Sciatic nerve (tissue), 2 donors: ENCODE data around the gene SEMA6B. TPM values are rescaled to one million over a fixed set of nuclear protein-coding genes. Genes with fewer than 3 reads are reported as not detected.
A peak's percentile ranks its signal among the peaks of the same experiment; 100 is the strongest.
"Not testable (repeated sequence)": the region's sequence is repeated elsewhere in the genome, so short reads cannot be mapped to it uniquely, and the experiment has no call there.

ENCODE experiments used
- ATAC-seq: fragments of 200-7000 bp; cut with Tn5 transposase; one replicate; pipeline ENCODE4 v1.9.1; 2020; ENCODE audit warnings: mild to moderate bottlenecking, moderate library complexity
- DNase-seq: peaks from one replicate; pipeline ENCODE4 v3.0.0-alpha.2; 2020; ENCODE audit warnings: low spot score
- intact Hi-C: fragments of 100-400 bp; cut with DNase I; formaldehyde crosslinking; loops from one replicate; pipeline ENCODE4 v1.14.2; 2022
- total RNA-seq: library from RNA; stranded (reverse); fragmentation: NEBNext Ultra II Directional; extraction: Animal tissue kit (Norgen Biotek cat#: 25700); gene quantifications from one replicate; pipeline ENCODE4 v1.2.1, GENCODE V29; 2021
- donor health status: DM: no; HTN: no; CAD: no.
- donor health status: DM: no; HTN: no; CAD: no.

The SEMA6B gene
- total RNA-seq, 1 donor from 2014 or later = 28.2 TPM

GRCh38 chr19:4577020-4577782, 17.7 kb upstream of the SEMA6B start:
- intact Hi-C loops = no loop called here
- no peak for DNase-seq
- no peak for ATAC-seq

DNA sequence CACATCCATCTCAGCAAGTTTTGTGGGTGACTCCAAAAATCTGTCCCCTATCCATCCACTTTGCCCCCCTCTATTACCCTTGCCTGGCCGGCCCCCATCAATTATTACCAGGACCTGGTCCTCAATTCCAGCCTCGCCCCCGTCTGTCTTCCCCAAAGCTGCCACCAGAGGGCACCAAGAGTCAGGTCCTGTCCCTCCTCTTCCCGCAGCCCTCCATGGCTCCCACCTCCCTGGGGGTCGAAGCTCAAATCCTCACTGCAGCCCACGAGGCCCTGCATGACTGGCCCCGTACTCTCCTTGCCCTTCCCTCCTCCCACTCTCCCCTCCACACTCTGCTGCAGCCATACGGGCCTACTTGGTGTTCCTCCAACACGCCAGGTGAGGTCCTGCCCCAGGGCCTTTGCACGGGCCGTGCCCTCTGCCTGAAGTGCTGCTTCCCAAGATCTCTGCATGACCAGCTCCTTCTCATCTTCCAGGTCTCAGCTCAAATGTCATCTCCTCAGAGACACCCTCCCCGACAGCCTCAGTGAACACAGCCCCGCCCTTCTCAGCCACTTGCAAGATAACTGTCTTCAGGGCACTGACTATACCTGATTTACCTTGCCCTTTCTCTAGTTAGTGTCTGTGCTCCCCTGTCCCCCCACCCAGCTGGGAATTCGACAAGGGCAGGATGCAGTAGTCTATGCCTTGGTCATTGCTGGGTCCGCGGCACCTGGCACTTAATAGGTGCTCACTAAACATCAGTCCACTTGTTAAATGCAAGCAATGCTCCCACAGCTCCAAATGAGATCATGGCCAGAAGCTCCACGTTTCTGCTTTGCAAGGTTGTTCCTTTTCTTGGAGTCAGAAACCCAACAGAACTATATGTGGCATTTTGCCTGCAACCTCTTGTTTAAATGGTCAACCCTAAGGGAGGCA, 16.8 kb upstream of the SEMA6B start:
- peak; percentile 84 for DNase-seq
- intact Hi-C loops = no loop called here
- peak; percentile 60 for ATAC-seq

DNA sequence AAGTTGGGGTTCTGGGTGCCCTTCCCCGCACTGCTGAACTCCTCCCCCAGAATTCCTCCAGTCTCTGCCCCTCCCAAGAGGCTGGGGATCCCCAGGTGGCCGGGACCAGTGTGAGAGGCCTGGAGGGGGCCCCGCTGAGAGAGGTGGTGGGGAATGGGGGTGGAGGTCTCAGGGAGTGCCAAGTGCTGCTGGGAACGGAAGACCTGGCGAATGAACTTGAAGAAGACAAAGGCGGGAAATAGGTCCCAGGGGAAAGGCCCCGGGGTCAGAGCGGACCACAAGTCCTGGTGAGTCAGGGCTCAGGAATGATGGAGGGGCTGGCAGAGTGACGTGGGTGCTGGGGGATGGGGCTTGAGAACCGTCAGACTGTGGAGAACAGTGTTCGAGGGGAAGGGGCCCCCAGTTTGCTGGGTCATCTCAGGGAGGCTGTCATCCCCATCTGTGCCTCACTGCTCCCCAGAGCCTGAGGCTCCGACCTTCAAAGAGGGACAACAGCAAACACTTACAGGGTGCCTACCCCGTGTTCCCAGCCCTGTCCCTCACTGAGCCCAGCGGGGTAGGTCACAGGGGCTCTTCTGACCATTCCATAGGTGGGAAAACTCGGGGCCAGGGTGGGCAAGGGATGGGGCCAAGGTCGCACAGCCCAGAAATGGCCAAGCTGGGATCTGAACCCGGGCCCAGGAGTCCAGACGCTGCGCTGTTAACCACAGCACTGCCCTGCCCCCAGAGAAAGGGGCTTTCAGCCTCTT, 16.0 kb upstream of the SEMA6B start:
- DNase-seq = peak; percentile 81
- peak; percentile 81 for ATAC-seq
- intact Hi-C loops = no loop called here

- DNase-seq = no peak
- intact Hi-C loops = no loop called here
- no peak for ATAC-seq
Measured at GRCh38 chr19:4573682-4574081, 14.2 kb upstream of the SEMA6B start.

- ATAC-seq = no peak
- intact Hi-C loops = no loop called here
- DNase-seq = no peak
Measured at GRCh38 chr19:4571305-4571917, 11.9 kb upstream of the SEMA6B start.

DNA sequence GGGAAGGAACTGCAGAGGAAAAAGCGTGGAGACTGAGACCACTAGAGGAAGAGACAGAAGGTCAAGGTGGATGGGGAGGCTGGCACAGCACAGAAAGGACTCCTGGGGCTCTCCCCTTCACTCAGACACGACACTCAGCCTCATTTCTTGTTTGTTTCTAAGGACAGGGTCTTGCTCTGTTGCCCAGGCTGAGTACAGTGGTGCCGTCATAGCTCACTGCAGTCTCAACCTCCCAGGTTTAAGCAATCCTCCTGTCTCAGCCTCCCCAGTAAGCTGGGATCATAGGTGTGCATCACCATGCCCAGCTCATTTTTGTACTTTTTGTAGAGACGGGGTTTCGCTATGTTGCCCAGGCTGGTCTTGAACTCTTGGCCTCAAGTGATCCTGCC, 11.4 kb upstream of the SEMA6B start:
- DNase-seq (no peak), ATAC-seq (no peak)
- intact Hi-C loops = no loop called here

- no peak for ATAC-seq
- intact Hi-C loops = no loop called here
- no peak for DNase-seq
Measured at GRCh38 chr19:4570402-4570801, 10.9 kb upstream of the SEMA6B start.

DNA sequence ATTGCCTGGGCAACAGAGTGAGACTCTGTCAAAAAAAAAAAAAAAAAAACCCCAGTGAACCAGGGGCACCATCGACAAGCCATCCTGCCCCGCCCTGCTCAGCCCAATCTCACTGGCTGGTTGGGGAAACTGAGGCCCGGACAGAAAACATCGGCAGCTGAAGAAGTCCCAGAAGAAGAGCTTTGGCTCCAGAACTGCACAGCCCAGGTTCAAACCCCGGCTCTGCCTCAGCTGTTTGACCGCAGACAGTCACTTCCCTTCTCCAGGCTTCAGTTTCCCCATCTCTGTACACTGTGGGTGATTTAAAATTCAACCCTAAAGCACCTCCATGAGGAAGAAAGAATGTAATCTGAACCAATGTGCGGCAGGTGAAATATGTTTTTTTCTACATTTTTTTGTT, 9.4 kb upstream of the SEMA6B start:
- intact Hi-C loops = no loop called here
- DNase-seq (no peak), ATAC-seq (no peak)

GRCh38 chr19:4567584-4568071, 8.1 kb upstream of the SEMA6B start:
- DNase-seq = peak; percentile 84
- peak; percentile 84 for ATAC-seq
- intact Hi-C loops = no loop called here

DNA sequence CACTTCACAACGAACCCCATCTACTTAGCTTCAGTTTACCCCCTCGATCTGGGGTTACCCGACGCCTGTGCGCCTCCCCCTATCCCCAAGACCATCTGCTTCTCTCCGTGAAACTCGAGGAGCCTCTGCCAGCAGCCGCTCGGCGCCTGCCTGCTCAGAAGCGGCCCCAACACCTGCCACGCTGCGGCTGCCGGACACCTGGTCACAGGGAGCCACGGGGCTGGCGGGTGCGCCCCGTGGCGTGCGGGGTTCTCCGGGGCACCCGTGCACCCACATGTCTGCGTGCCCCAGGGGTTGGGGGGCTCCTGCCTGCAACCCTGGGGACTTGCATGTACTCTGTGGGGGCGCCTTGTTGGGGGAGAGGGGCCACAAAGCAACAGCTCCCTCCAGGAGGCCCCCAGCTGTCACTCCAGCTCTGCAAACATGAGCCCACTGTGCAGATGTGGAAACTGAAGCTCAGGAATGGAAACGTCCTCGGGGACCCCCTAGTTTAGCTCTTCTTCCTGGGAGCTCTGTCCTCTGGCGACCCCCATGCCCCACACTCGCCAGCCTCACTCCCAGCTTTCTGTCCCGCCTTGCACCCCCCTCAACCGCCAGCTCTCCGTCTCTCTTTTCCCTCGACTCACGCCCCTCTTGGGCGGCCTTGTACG, 7.0 kb upstream of the SEMA6B start:
- intact Hi-C loops = no loop called here
- no peak for ATAC-seq
- DNase-seq = no peak

- intact Hi-C loops, DNase-seq: not testable (repeated sequence)
- peak; percentile 16 for ATAC-seq
Measured at GRCh38 chr19:4563562-4563961, 4.1 kb upstream of the SEMA6B start.

DNA sequence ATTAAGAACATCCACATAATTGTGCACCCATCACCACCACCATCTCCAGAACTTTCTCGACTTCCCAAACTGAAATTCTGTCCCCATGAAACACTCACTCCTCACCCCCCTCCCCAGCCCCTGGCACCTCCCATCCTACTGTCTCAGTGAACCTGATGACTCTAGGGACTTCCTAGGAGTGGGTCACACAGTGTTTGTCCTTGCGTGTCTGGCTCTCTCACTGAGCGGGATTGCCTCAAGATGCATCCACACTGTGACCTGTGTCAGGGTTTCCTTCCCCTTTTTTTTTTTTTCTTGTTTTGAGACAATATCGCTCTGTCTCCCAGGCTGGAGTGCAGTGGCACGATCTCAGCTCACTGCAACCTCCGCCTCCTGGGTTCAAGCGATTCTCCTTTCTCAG, 2.6 kb upstream of the SEMA6B start:
- ATAC-seq, intact Hi-C loops, DNase-seq: not testable (repeated sequence)

- intact Hi-C loops = loop anchor here (10.0 kb wide), 1 partner anchor 77 kb away; the partner anchor contains the start of gene TNFAIP8L1
- DNase-seq = no peak
- ATAC-seq = no peak
Measured at GRCh38 chr19:4557971-4558941, 1.2 kb downstream of the SEMA6B start.

GRCh38 chr19:4557144-4557970, 2.1 kb downstream of the SEMA6B start:
- intact Hi-C loops = loop anchor here (10.0 kb wide), 1 partner anchor 77 kb away; the partner anchor contains the start of gene TNFAIP8L1
- no peak for ATAC-seq
- DNase-seq = no peak

DNA sequence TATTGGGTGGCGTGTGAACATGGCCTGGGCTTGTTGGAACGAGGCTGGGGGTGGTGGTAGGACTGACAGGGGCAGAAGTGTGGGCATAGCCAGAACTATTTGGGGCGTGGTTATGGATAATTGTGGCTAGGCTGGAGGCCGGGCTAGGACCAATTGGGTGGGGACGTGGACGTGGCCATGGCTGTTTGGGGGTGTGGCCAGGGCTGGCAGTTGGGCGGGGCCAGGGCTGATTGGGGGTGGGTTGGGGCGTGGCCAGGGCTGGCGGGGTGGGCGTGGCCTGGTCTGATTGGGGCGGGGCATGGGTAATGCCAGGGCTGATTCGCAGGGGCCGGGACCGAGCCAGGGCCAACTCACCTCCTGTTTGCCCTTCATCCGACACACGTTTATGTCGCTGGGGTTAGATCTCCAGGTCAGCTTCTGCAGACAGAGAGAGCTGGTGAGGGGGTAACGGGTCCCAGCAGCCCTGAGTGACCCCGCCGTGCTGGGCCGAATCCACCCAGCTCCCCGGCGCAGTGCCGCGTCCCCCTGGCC, 2.8 kb downstream of the SEMA6B start:
- ATAC-seq (no peak), DNase-seq (no peak)
- intact Hi-C loops = loop anchor here (10.0 kb wide), 1 partner anchor 78 kb away; the partner anchor contains the start of gene TNFAIP8L1
